ENCODE results near the gene SORBS1. TPM values are rescaled to one million over a fixed set of nuclear protein-coding genes. Genes with fewer than 3 reads are reported as not detected.

SORBS1 gene
- total and polyA plus RNA-seq, 2 donors (not counting 1 experiment from before 2014, with no cell fraction given), result 0.21 to 1.5 TPM

DNA sequence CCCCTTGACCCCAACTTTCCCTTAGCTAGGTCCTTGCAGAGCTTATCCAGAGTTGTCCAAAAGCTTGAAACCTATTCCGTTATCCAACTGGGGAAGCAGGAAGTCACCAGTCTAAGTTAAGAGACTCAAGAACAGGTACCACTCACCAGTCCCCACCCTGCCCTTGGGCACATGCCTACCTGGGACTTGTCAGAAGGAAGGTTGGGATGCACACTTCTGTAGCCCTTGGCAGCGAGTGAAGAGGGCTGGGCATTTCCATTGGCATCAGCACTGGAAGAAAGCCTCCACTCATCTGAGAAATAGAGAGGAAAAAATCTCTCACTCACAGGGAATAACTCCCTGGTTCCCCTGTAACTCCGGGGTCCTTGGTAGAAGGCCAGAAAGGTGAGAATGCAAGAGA lies 139.4 kb downstream of the SORBS1 start:
- ATAC-seq (ENCODE audit: low read depth), result no peak
- H3K4me1 Mint-ChIP-seq, result no peaks in the 10 kb centered on the region
- Histone ChIP-seq H3K79me2 (ENCODE audit: control insufficient read depth, insufficient read depth, low read length) (no peaks in the 10 kb centered on the region), H3K27ac (ENCODE audit: low read length in 2 of 2) (no peak overlapping the region), H2AFZ (ENCODE audit: insufficient read depth, low read depth, low read length, poor library complexity, severe bottlenecking) (no peak overlapping the region), H4K20me1 (ENCODE audit: control insufficient read depth, insufficient read depth, low read length, poor library complexity, severe bottlenecking) (no peaks in the 10 kb centered on the region), H3K9ac (ENCODE audit: low read length) (no peak overlapping the region), H3K27me3 (replicated peaks in 1 of 4; ENCODE audit: control extremely low read depth in 1 of 4, control insufficient read depth in 3 of 4, insufficient read depth in 4 of 4, low read length in 3 of 4) (peaks cover 0 to 2% (median 1%) of the 10 kb centered on the region in 4 experiments), H3K4me1 (ENCODE audit: control insufficient read depth in 2 of 2, insufficient read depth in 2 of 2, low read length in 2 of 2) (no peaks in the 10 kb centered on the region), H3K9me3 (ENCODE audit: control extremely low read depth in 1 of 3, control insufficient read depth in 2 of 3, insufficient read depth in 1 of 3, low read length in 2 of 3) (no peaks in the 10 kb centered on the region), H3K4me2 (replicated peaks; ENCODE audit: low read depth, low read length, poor library complexity, severe bottlenecking) (no peak overlapping the region), H3K4me3 (ENCODE audit: control extremely low read depth in 1 of 5, extremely low read depth in 1 of 5, insufficient read depth in 1 of 5, low read depth in 2 of 5, low read length in 4 of 5) (no peak overlapping the region), H3K36me3 (replicated peaks in 1 of 2; ENCODE audit: control extremely low read depth in 1 of 2, control insufficient read depth in 1 of 2, extremely low read depth in 1 of 2, insufficient read depth in 2 of 2, low read length in 1 of 2) (no peaks in the 10 kb centered on the region)
- ChIA-PET CTCF (no interaction called here), POLR2A (no interaction called here)
- no peak for DNase-seq
- no peak overlapping the region for H3K27ac Mint-ChIP-seq
- H3K27me3 Mint-ChIP-seq, result peaks cover 12% of the 10 kb centered on the region
- 100% methylated on average over 1 of the region's 3 CpGs for WGBS (ENCODE audit: insufficient coverage)
- H3K9me3 Mint-ChIP-seq (ENCODE audit: insufficient read depth), result no peaks in the 10 kb centered on the region
- no peak for TF ChIP-seq EZH2 (IDR thresholded peaks at IDR 0.05; ENCODE audit: borderline replicate concordance, insufficient read depth, low read depth, low read length, poor library complexity, severe bottlenecking)
- TF ChIP-seq, protein P1, sequence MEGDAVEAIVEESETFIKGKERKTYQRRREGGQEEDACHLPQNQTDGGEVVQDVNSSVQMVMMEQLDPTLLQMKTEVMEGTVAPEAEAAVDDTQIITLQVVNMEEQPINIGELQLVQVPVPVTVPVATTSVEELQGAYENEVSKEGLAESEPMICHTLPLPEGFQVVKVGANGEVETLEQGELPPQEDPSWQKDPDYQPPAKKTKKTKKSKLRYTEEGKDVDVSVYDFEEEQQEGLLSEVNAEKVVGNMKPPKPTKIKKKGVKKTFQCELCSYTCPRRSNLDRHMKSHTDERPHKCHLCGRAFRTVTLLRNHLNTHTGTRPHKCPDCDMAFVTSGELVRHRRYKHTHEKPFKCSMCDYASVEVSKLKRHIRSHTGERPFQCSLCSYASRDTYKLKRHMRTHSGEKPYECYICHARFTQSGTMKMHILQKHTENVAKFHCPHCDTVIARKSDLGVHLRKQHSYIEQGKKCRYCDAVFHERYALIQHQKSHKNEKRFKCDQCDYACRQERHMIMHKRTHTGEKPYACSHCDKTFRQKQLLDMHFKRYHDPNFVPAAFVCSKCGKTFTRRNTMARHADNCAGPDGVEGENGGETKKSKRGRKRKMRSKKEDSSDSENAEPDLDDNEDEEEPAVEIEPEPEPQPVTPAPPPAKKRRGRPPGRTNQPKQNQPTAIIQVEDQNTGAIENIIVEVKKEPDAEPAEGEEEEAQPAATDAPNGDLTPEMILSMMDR (IDR thresholded peaks at IDR 0.05), result no peak
- no peak overlapping the region for H3K4me3 Mint-ChIP-seq
- intact Hi-C loops (cut with micrococcal nuclease), result no loop called here

DNA sequence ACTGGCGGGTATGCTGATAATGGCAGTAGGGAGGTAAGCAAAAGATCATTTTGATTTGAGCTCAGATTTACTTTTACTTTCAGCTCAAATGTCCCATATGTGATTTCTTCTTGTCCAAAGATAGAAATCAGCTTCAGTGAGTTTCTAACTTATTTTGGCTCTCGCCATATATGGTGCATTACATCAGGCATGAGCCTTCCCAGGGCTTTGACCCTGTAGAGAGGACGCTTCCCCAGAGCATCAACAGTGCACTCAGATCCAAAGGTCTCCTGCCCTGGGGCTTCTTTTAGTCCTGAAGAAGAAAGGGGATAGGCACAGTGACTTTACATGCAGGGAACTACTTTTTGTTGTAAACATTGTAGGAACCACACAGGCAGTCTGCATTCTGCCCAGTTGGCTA lies 141.8 kb downstream of the SORBS1 start:
- H4K20me1 ChIP-seq (ENCODE audit: control insufficient read depth, insufficient read depth, low read length, poor library complexity, severe bottlenecking), result no peaks in the 10 kb centered on the region
- POLR2A ChIA-PET, result no interaction called here

More for the DNA sequence above, 141.8 kb downstream of the SORBS1 start:
- H3K4me3 ChIP-seq (ENCODE audit: control extremely low read depth in 1 of 5, extremely low read depth in 1 of 5, insufficient read depth in 1 of 5, low read depth in 2 of 5, low read length in 4 of 5), result no peak overlapping the region
- no peaks in the 10 kb centered on the region for H3K36me3 ChIP-seq (replicated peaks in 1 of 2; ENCODE audit: control extremely low read depth in 1 of 2, control insufficient read depth in 1 of 2, extremely low read depth in 1 of 2, insufficient read depth in 2 of 2, low read length in 1 of 2)
- H3K4me1 ChIP-seq (ENCODE audit: control insufficient read depth in 2 of 2, insufficient read depth in 2 of 2, low read length in 2 of 2), result no peaks in the 10 kb centered on the region
- Mint-ChIP-seq H3K9me3 (ENCODE audit: insufficient read depth) (no peaks in the 10 kb centered on the region), H3K27me3 (peaks cover 6% of the 10 kb centered on the region), H3K4me3 (no peak overlapping the region), H3K27ac (no peak overlapping the region), H3K4me1 (no peaks in the 10 kb centered on the region)
- DNase-seq (no peak), ATAC-seq (ENCODE audit: low read depth) (no peak)
- H3K9me3 ChIP-seq (ENCODE audit: control extremely low read depth in 1 of 3, control insufficient read depth in 2 of 3, insufficient read depth in 1 of 3, low read length in 2 of 3), result no peaks in the 10 kb centered on the region
- intact Hi-C loops (cut with micrococcal nuclease), result no loop called here
- H3K27me3 ChIP-seq (replicated peaks in 1 of 4; ENCODE audit: control extremely low read depth in 1 of 4, control insufficient read depth in 3 of 4, insufficient read depth in 4 of 4, low read length in 3 of 4), result peaks cover 0 to 2% (median 0%) of the 10 kb centered on the region in 4 experiments
- H2AFZ ChIP-seq (ENCODE audit: insufficient read depth, low read depth, low read length, poor library complexity, severe bottlenecking), result no peak overlapping the region
- no peak overlapping the region for H3K4me2 ChIP-seq (replicated peaks; ENCODE audit: low read depth, low read length, poor library complexity, severe bottlenecking)
- no peak overlapping the region for H3K9ac ChIP-seq (ENCODE audit: low read length)
- WGBS (ENCODE audit: insufficient coverage), result 87% methylated on average over 3 of the region's 3 CpGs
- TF ChIP-seq, protein P1 (IDR thresholded peaks at IDR 0.05), result no peak
- TF ChIP-seq EZH2 (IDR thresholded peaks at IDR 0.05; ENCODE audit: borderline replicate concordance, insufficient read depth, low read depth, low read length, poor library complexity, severe bottlenecking), result no peak
- no peaks in the 10 kb centered on the region for H3K79me2 ChIP-seq (ENCODE audit: control insufficient read depth, insufficient read depth, low read length)
- H3K27ac ChIP-seq (ENCODE audit: low read length in 2 of 2), result no peak overlapping the region
- CTCF ChIA-PET, result interaction anchor here (0.7 to 2.3 kb wide), 3 partner anchors 12 to 174 kb away, joined by 3 to 21 read pairs (median 3); no protein-coding TSS in a partner anchor
